ENCODE data around the gene LRRC45.
A peak's percentile ranks its signal among the peaks of the same experiment; 100 is the strongest.

DNA sequence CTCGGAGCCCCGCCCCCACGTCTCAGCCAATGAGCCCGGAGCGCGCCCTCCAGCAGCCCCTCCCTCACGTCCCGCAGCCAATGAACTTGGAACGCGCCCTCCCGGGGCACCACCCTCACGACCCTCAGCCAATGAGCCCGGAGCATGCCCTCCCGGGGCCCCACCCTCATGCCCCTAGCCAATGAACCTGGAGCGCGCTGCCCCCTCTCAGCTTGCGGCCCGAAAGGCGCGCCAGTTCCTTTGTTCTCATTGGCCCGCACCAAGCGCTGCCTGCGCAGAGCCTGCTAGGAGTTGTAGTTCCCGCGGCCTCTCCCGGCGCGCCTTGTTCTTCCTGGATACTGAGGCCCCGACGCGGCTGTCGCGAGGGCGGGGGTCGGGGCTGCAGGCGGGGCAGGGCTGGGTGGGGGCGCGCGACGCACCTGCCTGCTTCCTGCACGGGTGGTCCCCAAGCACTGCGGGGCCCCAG is at the start of gene LRRC45:
- TF ChIP-seq CTCF (tag by site-specific recombination; IDR thresholded peaks at IDR 0.05) (no peak), KLF9 (tag by site-specific recombination; IDR thresholded peaks at IDR 0.05; ENCODE audit: low read depth) (no peak), ZNF23 (tag by site-specific recombination; IDR thresholded peaks at IDR 0.05; ENCODE audit: borderline replicate concordance) (no peak), ZNF776 (tag by site-specific recombination; IDR thresholded peaks at IDR 0.05; ENCODE audit: borderline replicate concordance) (no peak), SP3 (tag by site-specific recombination; IDR thresholded peaks at IDR 0.05) (peak; percentile 99), ZNF518A (tag by site-specific recombination; conservative IDR thresholded peaks at IDR 0.05; ENCODE audit: low read depth) (no peak), ZNF274 (IDR thresholded peaks at IDR 0.05; ENCODE audit: low read length) (no peak), ZNF274 (tag by site-specific recombination; IDR thresholded peaks at IDR 0.05; ENCODE audit: borderline replicate concordance) (no peak), MEIS1 (CRISPR knock-in tag; IDR thresholded peaks at IDR 0.05; ENCODE audit: borderline replicate concordance) (no peak), ZNF704 (tag by site-specific recombination; IDR thresholded peaks at IDR 0.05) (no peak)

Measured in HEK293 (cell line).